Measurements from ENCODE around the gene CPNE1. TPM values are rescaled to one million over a fixed set of nuclear protein-coding genes. Genes with fewer than 3 reads are reported as not detected.

Gene CPNE1
- total and polyA plus RNA-seq, 12 donors, result 63.9 to 464 (median 160) TPM

- no peak for TF ChIP-seq POLR2A (IDR thresholded peaks at IDR 0.05)
- TF ChIP-seq CTCF (IDR thresholded peaks at IDR 0.05), result no peak
- no peak for DNase-seq
- 89 to 93% (median 90%) methylated on average over 14 of the region's 14 CpGs for WGBS, 4 donors
These were observed 76.3 kb downstream of the CPNE1 start for GRCh38 chr20:35588397-35588796.

GRCh38 chr20:35587436-35587835, 77.3 kb downstream of the CPNE1 start:
- H3K4me3 ChIP-seq, result no peak overlapping the region
- WGBS, 4 donors, result 80 to 87% (median 81%) methylated on average over 2 of the region's 2 CpGs
- intact Hi-C loops (cut with DNase I), result no loop called here

More at GRCh38 chr20:35588397-35588796, 76.3 kb downstream of the CPNE1 start:
- no peak overlapping the region for H3K27ac ChIP-seq
- intact Hi-C loops (cut with DNase I), result no loop called here
- no peaks in the 10 kb centered on the region for H3K27me3 ChIP-seq
- H3K4me3 ChIP-seq, result no peak overlapping the region
- H3K36me3 ChIP-seq (replicated peaks in 1 of 2), result no peaks in the 10 kb centered on the region
- no peaks in the 10 kb centered on the region for H3K4me1 ChIP-seq (replicated peaks in 1 of 2)
- no peaks in the 10 kb centered on the region for H3K9me3 ChIP-seq (replicated peaks in 1 of 3)

GRCh38 chr20:35586751-35587425, 77.8 kb downstream of the CPNE1 start:
- Histone ChIP-seq H3K27me3 (no peaks in the 10 kb centered on the region), H3K4me3 (no peak overlapping the region), H3K4me1 (replicated peaks in 1 of 2) (no peaks in the 10 kb centered on the region), H3K27ac (no peak overlapping the region), H3K36me3 (replicated peaks in 1 of 2) (no peaks in the 10 kb centered on the region), H3K9me3 (replicated peaks in 1 of 3) (no peaks in the 10 kb centered on the region)
- intact Hi-C loops (cut with DNase I), result no loop called here
- 86 to 98% (median 95%) methylated on average over 4 to 6 of the region's 6 CpGs for WGBS, 4 donors
- DNase-seq, result no peak
- TF ChIP-seq POLR2A (IDR thresholded peaks at IDR 0.05) (no peak), CTCF (IDR thresholded peaks at IDR 0.05) (no peak)

More at GRCh38 chr20:35587436-35587835, 77.3 kb downstream of the CPNE1 start:
- no peaks in the 10 kb centered on the region for H3K4me1 ChIP-seq (replicated peaks in 1 of 2)
- no peaks in the 10 kb centered on the region for H3K27me3 ChIP-seq
- H3K36me3 ChIP-seq (replicated peaks in 1 of 2), result no peaks in the 10 kb centered on the region
- H3K9me3 ChIP-seq (replicated peaks in 1 of 3), result no peaks in the 10 kb centered on the region
- H3K27ac ChIP-seq, result no peak overlapping the region
- DNase-seq, result no peak
- TF ChIP-seq POLR2A (IDR thresholded peaks at IDR 0.05), result no peak
- no peak for TF ChIP-seq CTCF (IDR thresholded peaks at IDR 0.05)

GRCh38 chr20:35583636-35584560, 80.8 kb downstream of the CPNE1 start:
- WGBS, 4 donors, result 91 to 95% (median 93%) methylated on average over 10 to 18 of the region's 18 CpGs
- DNase-seq, result no peak

More at GRCh38 chr20:35583636-35584560, 80.8 kb downstream of the CPNE1 start:
- Histone ChIP-seq H3K9me3 (replicated peaks in 1 of 3) (no peaks in the 10 kb centered on the region), H3K4me1 (replicated peaks in 1 of 2) (no peaks in the 10 kb centered on the region), H3K36me3 (replicated peaks in 1 of 2) (no peaks in the 10 kb centered on the region), H3K27me3 (no peaks in the 10 kb centered on the region), H3K4me3 (no peak overlapping the region), H3K27ac (no peak overlapping the region)
- TF ChIP-seq POLR2A (IDR thresholded peaks at IDR 0.05), result no peak
- TF ChIP-seq CTCF (IDR thresholded peaks at IDR 0.05), result no peak
- intact Hi-C loops (cut with DNase I), result no loop called here
